ENCODE results near the gene CLSTN2.

Gene CLSTN2

GRCh38 chr3:140187656-140188221 is 252.8 kb downstream of the CLSTN2 start:
- DNase-seq (ENCODE audit: low read depth) = no peak

DNA sequence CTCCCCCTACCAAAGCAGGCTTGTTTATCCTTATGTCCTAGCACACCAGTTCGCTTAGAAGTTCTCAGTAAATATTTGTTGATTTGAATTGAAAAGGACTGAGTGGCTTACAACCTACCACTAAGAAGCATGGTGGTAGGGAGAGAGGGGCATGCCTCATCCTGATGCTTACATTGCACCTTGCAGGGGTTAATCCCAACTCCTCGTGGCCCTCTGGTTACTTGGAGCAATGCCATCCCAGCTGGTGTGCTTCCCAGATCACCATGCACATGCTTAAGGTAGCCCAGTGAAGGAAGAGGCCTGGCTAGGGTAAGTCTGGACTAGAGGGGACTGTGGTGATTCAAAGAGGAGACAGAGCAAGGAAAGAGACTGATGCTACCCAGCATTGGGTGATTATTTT is 253.3 kb downstream of the CLSTN2 start:
- no peak for DNase-seq (ENCODE audit: low read depth)

DNA sequence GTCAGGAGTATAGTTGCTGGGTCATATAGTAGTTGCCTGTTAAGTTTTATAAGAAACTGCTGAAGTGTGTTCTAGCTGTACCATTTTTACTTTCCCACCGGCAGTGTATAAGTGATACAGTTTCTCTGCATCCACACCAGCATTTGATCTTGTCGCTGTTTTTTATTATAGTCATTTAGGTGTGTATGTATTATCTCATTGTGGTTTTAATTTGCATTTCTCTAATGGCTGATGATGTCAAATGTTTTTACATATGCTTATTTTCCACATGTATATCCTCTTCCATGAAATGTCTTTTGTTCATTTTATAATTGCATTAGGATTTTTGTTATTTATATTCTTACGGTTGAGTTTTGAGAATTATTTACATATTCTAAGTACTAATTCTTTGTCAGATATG is 254.3 kb downstream of the CLSTN2 start:
- DNase-seq (ENCODE audit: low read depth) = no peak

- DNase-seq (ENCODE audit: low read depth) = no peak
Observed at GRCh38 chr3:140189976-140190375, 255.0 kb downstream of the CLSTN2 start.

- no peak for DNase-seq (ENCODE audit: low read depth)
Observed at GRCh38 chr3:140196970-140197369, 262.0 kb downstream of the CLSTN2 start.

DNA sequence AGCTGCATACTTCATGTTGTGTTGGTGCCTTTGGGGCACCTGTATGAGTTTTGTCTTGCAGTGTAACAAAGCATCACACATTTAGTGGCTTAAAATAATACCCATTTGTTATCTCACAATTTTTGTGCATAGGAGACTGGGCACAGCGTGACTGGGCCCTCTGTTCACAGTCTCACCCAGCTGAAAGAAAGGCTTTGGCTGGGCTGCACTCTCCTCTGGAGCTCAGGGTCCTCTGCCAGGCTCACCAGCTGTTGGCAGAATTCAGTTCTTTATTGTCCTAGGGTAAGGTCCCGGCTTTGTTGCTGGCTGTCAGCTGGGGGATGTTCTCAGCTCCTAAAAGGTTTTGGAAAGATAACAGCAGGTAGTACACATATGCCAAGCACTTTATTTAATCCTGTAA is 263.3 kb downstream of the CLSTN2 start:
- DNase-seq (ENCODE audit: low read depth) = no peak

DNA sequence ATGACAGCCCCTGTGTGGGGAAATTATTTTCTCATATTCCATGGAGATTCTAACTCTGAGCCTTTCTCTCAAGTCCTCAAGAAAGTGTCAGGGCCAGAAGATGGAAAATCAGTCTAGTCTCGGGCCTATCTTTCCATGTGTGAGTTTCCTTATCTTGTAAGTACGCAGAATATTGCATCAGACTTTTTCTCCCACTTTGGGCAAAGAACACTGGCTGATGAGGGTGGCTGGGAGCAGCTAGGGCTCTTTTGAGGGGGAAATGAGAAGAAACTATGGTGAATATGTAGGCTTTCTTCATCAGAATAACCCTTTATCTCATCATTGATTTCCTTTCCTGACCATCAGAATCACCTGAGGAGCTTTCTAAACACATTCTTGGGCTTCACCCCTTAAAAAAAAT is 264.0 kb downstream of the CLSTN2 start:
- DNase-seq (ENCODE audit: low read depth) = no peak

- DNase-seq (ENCODE audit: low read depth) = no peak
Observed at GRCh38 chr3:140199743-140200142, 264.8 kb downstream of the CLSTN2 start.

GRCh38 chr3:140203510-140203909 is 268.5 kb downstream of the CLSTN2 start:
- DNase-seq (ENCODE audit: low read depth) = no peak

DNA sequence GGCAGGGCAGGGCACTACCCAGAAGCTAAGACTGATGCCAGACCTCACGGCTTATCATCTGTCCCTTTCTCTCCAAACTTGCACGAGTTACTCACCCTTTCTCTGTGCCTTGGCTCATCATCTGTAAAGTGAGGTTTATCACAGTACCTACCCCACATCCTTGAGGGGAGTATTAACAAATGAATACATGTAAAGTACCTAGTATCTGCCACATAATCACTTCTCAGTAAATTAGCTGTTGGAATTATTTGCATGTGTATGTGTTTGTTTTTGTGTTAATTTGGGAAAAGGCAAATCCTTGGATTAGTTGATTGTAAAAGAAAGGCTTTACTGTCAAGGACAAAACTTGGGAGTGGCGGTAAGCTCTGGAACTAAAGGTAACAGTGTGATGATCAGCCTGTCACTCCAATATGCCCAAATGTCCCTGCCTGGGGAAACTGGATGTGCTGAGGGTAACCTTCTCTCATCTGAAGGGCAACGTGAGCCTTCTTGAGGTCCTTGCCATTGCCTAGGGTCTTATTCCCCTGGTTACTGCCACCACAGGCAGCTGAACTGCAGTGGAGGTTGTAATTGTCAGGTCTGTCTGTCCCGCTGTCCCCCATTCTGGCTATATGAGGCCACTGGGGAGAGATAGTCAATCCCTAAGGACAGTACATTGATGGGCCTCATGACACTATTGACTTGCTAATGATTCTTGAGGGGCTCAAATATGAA is 269.4 kb downstream of the CLSTN2 start:
- no peak for DNase-seq (ENCODE audit: low read depth)

- no peak for DNase-seq (ENCODE audit: low read depth)
Observed at GRCh38 chr3:140205598-140205997, 270.6 kb downstream of the CLSTN2 start.

- no peak for DNase-seq (ENCODE audit: low read depth)
Observed at GRCh38 chr3:140206196-140207040, 271.4 kb downstream of the CLSTN2 start.

DNA sequence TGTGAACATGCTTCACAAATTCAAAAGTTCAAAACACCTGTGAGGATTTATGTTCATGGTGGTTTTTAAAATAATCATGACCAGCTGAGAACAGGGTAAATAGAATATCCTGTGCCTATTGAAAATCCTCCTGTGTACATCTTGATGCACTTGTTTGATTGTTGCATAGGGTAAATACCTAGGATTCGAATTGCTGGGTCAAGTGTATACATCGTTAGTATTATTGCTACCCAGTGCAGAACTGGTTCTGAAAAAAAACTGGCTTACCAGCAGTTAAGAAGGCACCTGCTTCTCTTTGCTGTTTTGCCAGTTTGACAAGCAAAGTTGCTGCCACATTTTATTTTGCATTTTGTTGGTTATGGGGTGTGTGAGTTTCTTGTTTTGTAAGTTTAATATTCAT is 272.6 kb downstream of the CLSTN2 start:
- no peak for DNase-seq (ENCODE audit: low read depth)

DNA sequence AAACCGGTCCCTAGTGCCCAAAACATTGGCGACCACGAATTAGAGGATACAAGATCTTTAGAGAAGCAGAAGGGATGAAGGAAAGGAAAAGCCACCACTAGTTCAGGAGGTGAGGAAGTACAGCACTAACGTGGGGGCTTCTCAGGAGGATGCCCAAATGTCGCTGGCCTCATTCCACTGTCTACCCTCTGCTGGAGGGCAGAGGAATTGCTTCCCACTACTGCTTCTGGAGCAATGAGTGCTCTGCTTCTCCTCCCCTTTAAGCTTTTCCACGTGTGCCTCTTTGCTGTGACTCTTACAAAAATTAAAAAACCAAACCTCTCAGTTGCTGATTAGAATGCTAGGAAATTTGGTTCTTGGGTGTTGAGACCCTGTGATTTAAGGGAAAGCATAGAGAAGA is 281.3 kb downstream of the CLSTN2 start:
- DNase-seq (ENCODE audit: low read depth) = no peak

- no peak for DNase-seq (ENCODE audit: low read depth)
Observed at GRCh38 chr3:140219291-140219690, 284.3 kb downstream of the CLSTN2 start.

- DNase-seq (ENCODE audit: low read depth) = no peak
Observed at GRCh38 chr3:140219923-140220452, 285.0 kb downstream of the CLSTN2 start.

GRCh38 chr3:140223197-140223596 is 288.2 kb downstream of the CLSTN2 start:
- no peak for DNase-seq (ENCODE audit: low read depth)

DNA sequence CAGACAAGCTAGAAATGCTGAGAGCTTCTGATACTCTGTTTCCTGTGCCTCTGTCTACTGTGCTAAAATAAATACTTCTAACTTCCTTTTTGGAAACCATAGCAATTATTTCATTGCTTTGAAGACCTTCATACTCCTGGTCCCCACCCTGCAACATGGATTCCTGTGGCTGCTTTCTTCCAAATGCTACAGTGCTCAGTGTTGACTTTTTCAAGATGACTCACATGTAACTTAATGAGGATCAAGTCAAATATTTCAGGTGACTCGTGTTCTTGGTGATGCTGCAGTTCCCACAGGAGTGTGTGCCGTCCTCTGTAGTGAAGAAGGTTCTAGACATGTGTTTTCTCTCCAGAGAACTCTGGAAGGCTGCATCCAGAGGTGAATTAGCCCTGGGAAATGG is 288.6 kb downstream of the CLSTN2 start:
- peak; percentile 67 for DNase-seq (ENCODE audit: low read depth)

DNA sequence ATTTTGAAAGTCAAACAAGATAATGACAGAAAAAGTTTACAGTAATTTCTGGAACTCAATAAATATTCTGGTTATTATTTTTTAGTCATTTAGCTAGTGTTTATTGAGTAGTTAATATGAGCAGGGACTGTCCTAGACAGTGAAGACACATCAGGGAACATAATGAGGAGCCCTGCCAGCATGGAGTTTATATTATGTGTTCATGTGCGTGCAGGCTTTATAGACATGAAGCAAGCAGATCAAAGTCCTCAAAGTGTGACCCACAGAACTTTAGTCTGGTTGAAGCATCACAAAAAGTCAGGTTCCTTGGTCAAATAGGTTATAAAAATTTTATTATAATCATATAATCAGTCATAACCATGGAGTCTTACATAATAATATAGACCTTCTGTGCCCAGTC is 289.3 kb downstream of the CLSTN2 start:
- DNase-seq (ENCODE audit: low read depth) = no peak

- no peak for DNase-seq (ENCODE audit: low read depth)
Observed at GRCh38 chr3:140225996-140226395, 291.0 kb downstream of the CLSTN2 start.

DNA sequence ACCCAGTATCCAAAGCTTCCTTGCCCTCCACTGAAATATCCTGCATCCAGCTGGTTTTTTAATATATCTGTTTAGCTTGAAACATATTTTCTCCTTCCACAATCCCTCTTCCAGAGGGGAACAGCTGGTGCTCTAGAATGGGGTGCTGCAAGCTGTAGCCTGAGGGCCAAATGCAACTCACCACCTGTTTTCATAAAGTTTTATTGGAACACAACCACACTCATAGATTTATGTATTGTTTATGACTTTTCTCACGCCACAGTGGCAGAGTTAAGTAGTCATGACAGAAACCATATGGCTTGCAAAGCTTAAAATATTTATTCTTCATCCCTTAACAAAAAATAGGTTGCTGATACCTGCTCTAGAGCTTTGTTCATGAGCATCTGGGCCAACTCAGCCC is 298.7 kb downstream of the CLSTN2 start:
- no peak for DNase-seq (ENCODE audit: low read depth)

DNA sequence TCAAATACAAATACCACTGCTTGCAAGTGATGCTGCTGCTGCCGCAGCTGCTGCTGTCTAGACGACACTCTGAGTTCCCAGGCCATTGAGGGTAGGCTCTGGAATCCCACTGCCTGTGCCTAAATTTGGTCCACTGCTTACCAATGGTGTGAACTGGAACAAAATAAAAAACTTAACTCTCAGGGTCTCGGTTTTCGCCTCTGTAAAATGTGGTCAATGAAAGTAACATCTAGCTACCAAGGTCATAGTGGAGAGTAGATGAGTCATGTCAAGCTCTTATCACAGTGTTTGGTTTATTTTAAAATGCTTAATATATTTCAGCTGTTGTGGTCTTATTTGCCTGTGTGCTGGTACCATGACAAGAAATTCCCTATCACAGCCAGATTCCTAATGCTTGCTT is 299.3 kb downstream of the CLSTN2 start:
- DNase-seq (ENCODE audit: low read depth) = no peak

Data from non-pigmented ciliary epithelial cell (primary cell).